HG02943 (cell line): ENCODE measurements around the gene WWC2.

ENCODE experiments used
- ATAC-seq: cut with Tn5 transposase; IDR thresholded peaks from one replicate; pipeline ENCODE4 v1.9.1; 2021; ENCODE audit warnings: mild to moderate bottlenecking, low read depth, moderate library complexity; ENCODE audit not compliant: unreplicated experiment

Gene WWC2

GRCh38 chr4:183249854-183250253, 150.8 kb downstream of the WWC2 start:
- ATAC-seq, result no peak

DNA sequence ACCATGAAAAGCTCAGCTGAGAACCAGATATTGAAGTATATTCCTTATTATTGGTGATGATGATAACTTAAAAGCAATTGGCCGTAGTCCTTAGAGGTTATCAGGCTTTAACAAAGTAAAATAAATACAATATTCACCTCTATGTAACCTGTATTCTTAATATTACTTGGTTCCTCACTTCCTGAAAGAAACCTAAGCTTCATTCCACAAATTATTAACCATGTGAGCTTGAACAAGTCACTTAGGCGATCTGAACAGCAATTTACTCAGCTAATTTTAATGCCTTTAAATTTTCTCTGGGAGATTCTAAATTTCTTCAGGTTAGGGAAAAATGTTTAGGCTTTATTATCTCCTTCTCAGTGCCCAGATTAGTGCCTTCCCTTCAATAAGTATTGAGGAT, 151.8 kb downstream of the WWC2 start:
- no peak for ATAC-seq

- no peak for ATAC-seq
Observed at GRCh38 chr4:183252959-183253358, 153.9 kb downstream of the WWC2 start.

DNA sequence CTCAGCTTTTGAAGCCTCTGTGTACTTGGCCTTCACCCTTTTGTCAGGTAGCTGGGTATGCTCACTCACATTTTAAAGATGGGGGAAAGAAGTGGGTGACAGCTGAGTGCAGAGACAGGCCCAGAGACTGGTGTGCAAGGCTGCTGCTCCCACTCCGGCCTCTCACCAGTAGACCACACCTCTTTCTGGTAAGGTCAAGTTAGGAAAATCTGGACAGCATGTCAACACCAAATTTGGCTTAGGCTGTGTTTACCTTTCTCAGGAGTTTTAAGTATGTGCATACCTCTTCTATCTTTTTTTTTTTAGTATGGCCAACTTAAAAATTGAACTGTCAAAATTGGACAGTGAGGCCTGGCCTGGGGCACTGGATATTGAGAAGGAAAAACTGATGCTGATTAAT, 154.4 kb downstream of the WWC2 start:
- no peak for ATAC-seq

DNA sequence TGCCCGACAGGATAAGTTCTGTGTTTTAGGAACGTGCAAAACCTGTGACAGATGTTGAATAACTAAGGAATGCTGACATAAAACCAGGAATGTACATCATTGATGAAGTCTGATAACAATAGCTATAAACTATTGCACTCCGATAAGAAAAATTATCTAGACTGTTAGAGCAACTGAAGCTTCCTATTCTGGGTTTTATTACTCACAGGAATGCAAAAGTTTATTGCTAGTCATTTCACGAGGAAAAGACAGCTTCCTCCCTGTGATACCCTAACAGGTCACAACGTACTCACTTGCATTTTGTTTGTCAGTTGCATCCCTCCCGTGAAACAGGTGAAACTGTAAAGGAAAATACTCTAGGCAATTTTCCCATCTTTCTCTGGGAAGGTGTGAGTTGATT, 155.1 kb downstream of the WWC2 start:
- no peak for ATAC-seq

DNA sequence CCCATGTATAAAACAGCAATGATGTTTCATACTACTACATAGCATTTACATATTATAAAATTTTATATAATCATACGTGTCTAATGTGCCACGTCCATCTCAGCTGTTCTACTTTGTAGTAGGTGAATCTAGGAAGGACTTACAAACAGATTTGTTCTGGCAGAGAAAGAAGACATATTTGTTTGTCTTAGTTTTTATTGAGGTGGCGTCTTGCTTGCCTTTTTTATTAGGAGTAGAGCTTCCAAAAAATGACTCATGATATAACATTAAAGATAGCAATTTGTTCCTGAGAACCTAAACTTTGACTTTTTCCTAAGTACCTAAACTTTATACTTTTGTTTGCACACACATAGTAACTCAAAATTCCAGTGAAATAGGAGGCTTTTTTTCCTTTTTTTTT, 156.4 kb downstream of the WWC2 start:
- no peak for ATAC-seq

GRCh38 chr4:183256343-183256742, 157.3 kb downstream of the WWC2 start:
- ATAC-seq, result no peak

GRCh38 chr4:183256756-183257385, 157.8 kb downstream of the WWC2 start:
- ATAC-seq, result peak; percentile 83

DNA sequence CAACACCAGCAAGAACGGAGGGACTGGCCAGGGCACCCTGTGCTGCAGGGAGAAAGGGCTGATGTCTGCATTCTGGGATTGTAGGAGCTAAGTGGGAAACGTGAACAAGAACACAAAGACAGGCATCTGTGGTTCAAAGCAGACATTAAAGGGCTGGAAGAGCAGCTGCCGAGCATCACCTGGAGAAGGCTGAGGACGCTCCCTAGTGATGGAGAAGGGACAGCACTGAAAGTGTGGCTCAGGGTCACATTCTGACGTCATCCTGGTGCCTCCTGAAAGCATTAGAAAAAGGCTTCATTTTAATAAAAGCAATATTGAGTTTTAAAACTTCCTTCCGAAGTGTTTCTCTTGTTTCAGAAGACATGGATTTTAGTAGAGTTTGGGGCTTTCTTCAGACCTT, 158.8 kb downstream of the WWC2 start:
- no peak for ATAC-seq

DNA sequence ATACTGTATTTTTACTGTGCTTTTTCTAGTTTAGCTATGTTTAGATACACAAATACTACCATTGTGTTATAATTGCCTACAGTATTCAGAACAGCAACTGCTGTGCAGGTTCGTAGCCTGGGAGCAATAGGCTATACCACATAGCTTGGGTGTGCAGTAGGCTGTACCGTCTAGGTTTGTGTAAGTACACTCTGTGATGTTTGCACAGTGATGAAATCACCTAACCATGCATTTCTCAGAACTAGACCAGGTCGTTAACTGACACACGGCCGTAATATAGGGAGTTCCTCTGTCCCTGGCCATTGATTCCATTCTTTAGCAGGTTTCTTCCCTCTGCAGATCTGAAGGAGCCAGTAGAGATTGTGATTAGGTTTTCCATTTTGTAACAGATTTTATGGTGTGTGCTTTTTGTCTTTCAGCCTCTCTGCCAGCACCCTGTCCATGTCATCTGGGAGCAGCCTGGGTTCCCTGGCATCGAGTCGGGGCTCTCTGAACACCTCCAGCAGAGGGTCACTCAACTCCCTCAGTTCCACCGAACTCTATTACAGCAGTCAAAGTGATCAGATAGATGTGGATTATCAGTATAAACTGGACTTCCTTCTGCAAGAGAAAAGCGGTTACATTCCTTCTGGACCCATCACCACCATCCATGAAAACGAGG, 161.6 kb downstream of the WWC2 start:
- ATAC-seq, result no peak

DNA sequence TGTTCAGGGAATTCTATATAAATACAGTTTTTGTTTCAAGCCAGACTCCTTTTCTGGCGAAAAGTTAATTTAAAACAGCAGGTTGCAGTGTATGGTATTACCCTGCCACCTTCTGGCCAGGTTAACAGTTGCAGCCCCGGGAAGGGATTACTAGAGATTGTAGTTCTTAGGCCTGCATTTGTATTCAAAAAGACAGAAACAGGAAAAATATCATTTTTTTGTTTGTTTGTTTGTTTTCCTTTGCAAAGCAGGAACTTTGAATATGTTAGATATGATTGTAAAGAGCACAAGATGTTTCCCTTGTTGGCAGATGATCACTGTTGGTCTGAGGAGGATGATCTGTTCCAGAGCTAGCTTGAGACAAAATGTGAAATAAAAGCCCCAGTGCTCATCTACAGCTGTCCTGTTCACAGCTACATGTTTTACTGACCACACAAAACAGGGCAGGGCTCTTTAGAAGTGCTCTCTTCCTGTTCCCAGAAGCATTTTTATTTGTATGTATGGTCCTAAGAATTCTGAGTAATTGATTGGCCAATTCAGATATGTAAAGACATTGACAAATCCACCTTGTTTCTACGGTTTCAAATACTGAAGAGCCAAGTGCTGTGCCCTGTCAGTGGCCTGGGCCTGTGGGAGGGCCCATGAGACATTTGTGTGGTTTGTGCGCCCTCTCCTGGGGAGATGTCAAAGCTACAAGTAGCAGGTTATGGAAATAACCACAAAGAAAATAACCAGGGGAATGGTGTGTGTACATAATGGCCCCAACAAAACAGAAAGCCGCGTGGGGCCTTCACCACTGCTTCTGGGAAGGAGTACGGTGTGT, 163.1 kb downstream of the WWC2 start:
- ATAC-seq, result peak; percentile 93

DNA sequence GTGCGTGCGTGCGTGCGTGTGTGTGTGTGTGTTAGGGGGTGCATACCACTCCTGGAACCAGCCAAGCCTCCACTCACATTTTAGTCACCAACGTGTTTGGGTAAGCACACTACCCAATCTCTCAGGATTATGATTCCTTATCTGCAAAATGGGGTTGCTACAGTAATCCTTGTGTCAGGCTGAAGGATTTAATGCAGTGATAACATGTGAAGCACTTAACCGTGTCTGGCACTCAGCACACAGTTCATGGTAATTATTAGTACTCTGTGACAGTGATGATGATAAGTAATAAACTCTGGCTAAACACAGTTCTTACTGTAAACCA, 163.7 kb downstream of the WWC2 start:
- ATAC-seq, result no peak

GRCh38 chr4:183263787-183264386, 164.8 kb downstream of the WWC2 start:
- no peak for ATAC-seq

DNA sequence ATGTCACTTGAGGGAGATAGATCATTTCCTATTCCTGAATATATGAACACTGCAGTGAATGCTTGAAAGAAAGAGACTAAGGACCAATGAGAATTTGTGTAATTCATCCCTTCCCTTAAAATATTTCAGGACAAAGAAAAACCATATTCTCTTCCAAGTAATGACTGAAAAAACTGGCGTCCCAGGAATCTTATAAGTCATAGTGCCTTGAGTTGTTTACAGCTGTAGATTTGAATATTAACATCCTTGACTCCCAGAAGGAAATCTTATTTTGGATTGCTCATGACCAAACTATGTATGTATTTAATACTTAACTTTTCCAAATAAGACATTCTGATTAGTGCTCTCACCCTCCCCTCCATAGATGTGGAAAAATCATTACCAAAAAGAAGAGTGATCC, 165.6 kb downstream of the WWC2 start:
- no peak for ATAC-seq

GRCh38 chr4:183266371-183266770, 167.3 kb downstream of the WWC2 start:
- ATAC-seq, result no peak

DNA sequence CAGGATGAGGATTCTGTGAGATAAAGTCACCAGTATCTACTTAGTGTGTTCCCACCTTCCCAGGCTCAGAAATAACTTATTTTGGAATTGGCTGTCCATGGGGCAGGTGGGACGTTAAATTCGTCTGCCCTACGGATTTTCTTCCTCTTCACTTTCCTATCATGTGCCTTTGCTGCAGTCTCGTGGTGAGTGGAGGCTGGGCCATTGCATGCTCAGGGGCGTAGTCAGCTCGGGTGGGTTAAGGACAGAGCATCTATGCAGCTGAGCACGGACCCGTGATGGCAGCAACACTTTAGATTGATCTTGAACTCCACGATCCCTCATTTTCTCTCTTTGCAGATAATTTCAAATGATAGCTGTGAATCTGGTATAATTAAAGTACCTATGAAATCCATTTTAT, 169.5 kb downstream of the WWC2 start:
- no peak for ATAC-seq

DNA sequence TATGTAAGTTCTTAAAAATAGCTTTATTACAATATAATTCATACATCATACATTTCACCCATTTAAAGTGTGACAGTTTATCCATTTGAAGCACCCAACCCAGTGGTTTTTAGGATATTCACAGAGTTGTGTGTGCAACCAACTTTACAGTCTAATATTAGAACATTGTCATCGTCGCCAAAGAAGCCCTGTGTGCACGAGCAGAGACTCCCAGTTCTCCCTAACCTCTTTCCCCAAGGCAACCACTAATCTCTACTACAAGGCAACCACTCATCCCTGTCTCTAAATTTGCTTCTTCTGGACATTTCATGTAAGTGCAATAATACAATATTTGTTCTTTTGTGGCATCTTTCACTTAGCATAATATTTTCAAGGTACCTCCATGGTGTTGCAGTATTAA, 173.3 kb downstream of the WWC2 start:
- ATAC-seq, result no peak

DNA sequence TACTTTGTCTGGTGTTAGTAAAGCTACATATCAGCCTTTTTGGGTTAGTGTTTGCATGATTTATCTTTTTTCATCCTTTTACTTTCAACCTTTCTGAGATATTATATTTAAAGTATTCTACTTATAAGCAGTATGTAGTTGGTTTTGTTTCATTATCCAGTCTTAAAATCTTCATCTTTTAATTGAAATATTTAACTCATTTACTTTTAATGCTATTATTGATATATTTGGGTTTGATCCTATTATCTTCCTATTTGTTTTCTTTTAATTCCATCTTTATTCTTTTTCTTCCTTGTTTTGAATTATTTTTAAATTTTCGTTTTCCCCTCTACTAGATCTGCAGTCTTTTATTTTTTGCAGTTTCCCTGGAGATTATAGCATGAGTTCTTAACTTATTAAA, 177.0 kb downstream of the WWC2 start:
- ATAC-seq, result no peak

DNA sequence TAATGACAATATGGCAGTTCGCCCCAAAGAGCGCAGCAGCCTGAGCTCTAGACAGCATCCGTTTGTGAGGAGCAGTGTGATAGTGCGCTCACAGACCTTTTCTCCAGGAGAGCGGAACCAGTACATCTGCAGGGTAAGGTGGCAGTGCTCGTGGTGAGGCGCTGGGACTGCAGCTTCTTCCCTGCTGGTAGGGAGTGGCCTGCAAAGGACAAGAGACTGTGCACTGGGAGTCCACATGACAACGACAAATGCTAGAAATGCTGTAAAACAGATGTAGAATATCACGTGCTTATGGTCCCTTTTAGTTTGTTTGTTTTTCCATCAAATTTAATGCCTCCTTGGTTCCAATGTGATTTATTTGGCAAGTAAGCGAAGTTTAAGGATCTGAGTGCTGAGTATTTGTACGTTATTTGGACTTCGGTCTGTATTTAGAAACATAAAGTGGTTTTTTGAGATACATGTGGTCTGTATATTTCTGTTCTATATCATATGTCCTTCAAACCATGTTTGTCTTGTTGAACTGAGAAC, 185.3 kb downstream of the WWC2 start:
- no peak for ATAC-seq

GRCh38 chr4:183284965-183285364, 185.9 kb downstream of the WWC2 start:
- ATAC-seq, result no peak

GRCh38 chr4:183285886-183286285, 186.8 kb downstream of the WWC2 start:
- ATAC-seq, result no peak
